CD14-positive monocyte (primary cell): ENCODE results near the gene CAMTA1. TPM values are rescaled to one million over a fixed set of nuclear protein-coding genes. Genes with fewer than 3 reads are reported as not detected.

Experiments used
- DNase-seq, 3 donors: peaks; one replicate each; pipeline ENCODE4 v3.0.0-alpha.2; 2011 to 2022
- H2AFZ ChIP-seq: 2 replicates; pipeline ENCODE4 v1.6.0; 2012; ENCODE audit warnings: mild to moderate bottlenecking, low read depth, low read length, inconsistent platforms; ENCODE audit not compliant: insufficient read depth, poor library complexity, severe bottlenecking
- H3K27ac ChIP-seq, 2 donors: 1 replicate in 1 of 2; 2 replicates in 1 of 2; pipeline ENCODE4 v1.5.1; 2012 to 2013; ENCODE audit warnings: low read length in 2 of 2, control low read depth in 1 of 2, inconsistent platforms in 1 of 2, low read depth in 1 of 2, mild to moderate bottlenecking in 1 of 2
- H3K27me3 ChIP-seq, 2 donors: one replicate each; pipeline versions ENCODE4 v1.6.0 to v1.6.1; 2011 to 2013; ENCODE audit warnings: low read length in 2 of 2; ENCODE audit not compliant: control insufficient read depth in 2 of 2, insufficient read depth in 2 of 2
- H3K36me3 ChIP-seq, 2 donors: replicated peaks in 1 of 2; 1 replicate in 1 of 2; 2 replicates in 1 of 2; pipeline versions ENCODE4 v1.5.1 to v1.6.1; 2012 to 2013; ENCODE audit warnings: low read length in 2 of 2, control low read depth in 1 of 2, inconsistent platforms in 1 of 2, mild to moderate bottlenecking in 1 of 2; ENCODE audit not compliant: insufficient read depth in 2 of 2, control insufficient read depth in 1 of 2
- H3K4me1 ChIP-seq, 2 donors: 1 replicate in 1 of 2; 2 replicates in 1 of 2; pipeline versions ENCODE4 v1.5.1 to v1.6.1; 2012 to 2013; ENCODE audit warnings: low read length in 2 of 2, control low read depth in 1 of 2, inconsistent platforms in 1 of 2, mild to moderate bottlenecking in 1 of 2, moderate library complexity in 1 of 2; ENCODE audit not compliant: insufficient read depth in 2 of 2, control insufficient read depth in 1 of 2
- H3K4me2 ChIP-seq: replicated peaks from 2 replicates; pipeline ENCODE3; 2012; ENCODE audit warnings: low read length, moderate library complexity, mild to moderate bottlenecking; ENCODE audit not compliant: poor library complexity, severe bottlenecking; ENCODE audit errors: extremely low read depth
- H3K4me3 ChIP-seq, 3 experiments: fragments of 200-600 bp in 1 of 3; sonication (generic) in 1 of 3; replicated peaks in 1 of 3; 1 replicate in 2 of 3; 2 replicates in 1 of 3; pipeline ENCODE4 v1.5.1; 2011 to 2013; ENCODE audit warnings: low read length in 3 of 3, mild to moderate bottlenecking in 3 of 3, control low read depth in 2 of 3, low read depth in 2 of 3, inconsistent platforms in 1 of 3, moderate library complexity in 1 of 3
- H3K79me2 ChIP-seq: 2 replicates; pipeline ENCODE4 v1.6.0; 2012; ENCODE audit warnings: mild to moderate bottlenecking, control low read depth, inconsistent platforms, low read length, moderate library complexity; ENCODE audit not compliant: insufficient read depth
- H3K9ac ChIP-seq: 2 replicates; pipeline ENCODE4 v1.6.0; 2017; ENCODE audit warnings: low read length, mild to moderate bottlenecking; ENCODE audit not compliant: insufficient read depth, poor library complexity, severe bottlenecking
- H3K9me3 ChIP-seq, 2 donors: replicated peaks in 1 of 2; 1 replicate in 1 of 2; 2 replicates in 1 of 2; pipeline versions ENCODE4 v1.5.1 to v1.6.1; 2012 to 2013; ENCODE audit warnings: low read length in 2 of 2, control low read depth in 1 of 2; ENCODE audit not compliant: control insufficient read depth in 1 of 2, insufficient read depth in 1 of 2
- H4K20me1 ChIP-seq: 2 replicates; pipeline ENCODE4 v1.6.0; 2012; ENCODE audit warnings: mild to moderate bottlenecking, low read length, control low read depth, moderate library complexity; ENCODE audit not compliant: insufficient read depth
- H3K27ac Mint-ChIP-seq, 7 donors: one replicate each; pipeline ENCODE4 v1.8.0; 2020; ENCODE audit warnings: mild to moderate bottlenecking in 7 of 7, mixed read lengths in 7 of 7, moderate library complexity in 6 of 7, inconsistent platforms in 2 of 7
- H3K27me3 Mint-ChIP-seq, 3 donors: one replicate each; pipeline ENCODE4 v1.8.0; 2021 to 2022; ENCODE audit warnings: low read depth in 3 of 3, mild to moderate bottlenecking in 3 of 3, mixed read lengths in 3 of 3, moderate library complexity in 3 of 3, inconsistent platforms in 1 of 3
- H3K36me3 Mint-ChIP-seq, 2 donors: one replicate each; pipeline ENCODE4 v1.8.0; 2020; ENCODE audit warnings: mixed read lengths in 2 of 2, inconsistent platforms in 1 of 2, mild to moderate bottlenecking in 1 of 2
- H3K4me1 Mint-ChIP-seq: one replicate; pipeline ENCODE4 v1.8.0; 2020; ENCODE audit warnings: mild to moderate bottlenecking, mixed read lengths
- H3K4me3 Mint-ChIP-seq, 2 donors: one replicate each; pipeline ENCODE4 v1.8.0; 2020; ENCODE audit warnings: mild to moderate bottlenecking in 2 of 2, mixed read lengths in 2 of 2, moderate library complexity in 1 of 2
- H3K9me3 Mint-ChIP-seq, 7 donors: one replicate each; pipeline ENCODE4 v1.8.0; 2020 to 2022; ENCODE audit warnings: mixed read lengths in 7 of 7, mild to moderate bottlenecking in 6 of 7, moderate library complexity in 6 of 7, inconsistent platforms in 2 of 7
- CTCF ChIP-seq: fragments of 200-600 bp; IDR thresholded peaks from one replicate; pipeline ENCODE4 v1.8.0; 2022; ENCODE audit warnings: antibody characterized with exemption, mild to moderate bottlenecking
- WGBS: methylation state at CpG from one replicate; pipeline ENCODE4 v1.1.5; 2013; ENCODE audit warnings: missing lambda C conversion rate; ENCODE audit not compliant: insufficient coverage; 5-methylcytosine and 5-hydroxymethylcytosine counted together
- intact Hi-C, 2 donors: fragments of 100-400 bp; cut with micrococcal nuclease; formaldehyde crosslinking; loops; one replicate each; pipeline versions ENCODE4 v1.15.0 to v1.15.1; 2023
- polyA plus RNA-seq, 3 donors: library from polyadenylated mRNA; depleted of rRNA in 1 of 3; unstranded in 2 of 3; stranded (reverse) in 1 of 3; fragments of 300-500 nt in 2 of 3; fragments of >200 nt in 1 of 3; fragmentation: Illumina TruSeq in 2 of 3; gene quantifications; 1 replicate in 2 of 3; 2 replicates in 1 of 3; pipeline ENCODE4 v1.2.3, GENCODE V29; 2012 to 2021

Gene CAMTA1
- polyA plus RNA-seq, 3 donors: 52.0 to 89.6 (median 78.3) TPM

GRCh38 chr1:7607097-7607496 lies 821.8 kb downstream of the CAMTA1 start:
- no peaks in the 10 kb centered on the region for H3K4me1 Mint-ChIP-seq
- Histone ChIP-seq H3K79me2 (no peaks in the 10 kb centered on the region), H3K36me3 (no peaks in the 10 kb centered on the region), H3K4me3 (no peak overlapping the region), H4K20me1 (no peaks in the 10 kb centered on the region), H3K4me1 (no peaks in the 10 kb centered on the region), H3K4me2 (no peak overlapping the region), H2AFZ (no peak overlapping the region), H3K27me3 (no peaks in the 10 kb centered on the region), H3K27ac (no peak overlapping the region), H3K9ac (no peak overlapping the region), H3K9me3 (no peaks in the 10 kb centered on the region)
- no peak for DNase-seq
- no peak for TF ChIP-seq CTCF
- intact Hi-C loops: no loop called here
- no peaks in the 10 kb centered on the region for H3K36me3 Mint-ChIP-seq
- no peak overlapping the region for H3K27ac Mint-ChIP-seq
- peaks cover 0 to 12% (median 5%) of the 10 kb centered on the region in 7 donors for H3K9me3 Mint-ChIP-seq
- peaks cover 0 to 3% (median 2%) of the 10 kb centered on the region in 3 donors for H3K27me3 Mint-ChIP-seq
- H3K4me3 Mint-ChIP-seq: no peak overlapping the region

DNA sequence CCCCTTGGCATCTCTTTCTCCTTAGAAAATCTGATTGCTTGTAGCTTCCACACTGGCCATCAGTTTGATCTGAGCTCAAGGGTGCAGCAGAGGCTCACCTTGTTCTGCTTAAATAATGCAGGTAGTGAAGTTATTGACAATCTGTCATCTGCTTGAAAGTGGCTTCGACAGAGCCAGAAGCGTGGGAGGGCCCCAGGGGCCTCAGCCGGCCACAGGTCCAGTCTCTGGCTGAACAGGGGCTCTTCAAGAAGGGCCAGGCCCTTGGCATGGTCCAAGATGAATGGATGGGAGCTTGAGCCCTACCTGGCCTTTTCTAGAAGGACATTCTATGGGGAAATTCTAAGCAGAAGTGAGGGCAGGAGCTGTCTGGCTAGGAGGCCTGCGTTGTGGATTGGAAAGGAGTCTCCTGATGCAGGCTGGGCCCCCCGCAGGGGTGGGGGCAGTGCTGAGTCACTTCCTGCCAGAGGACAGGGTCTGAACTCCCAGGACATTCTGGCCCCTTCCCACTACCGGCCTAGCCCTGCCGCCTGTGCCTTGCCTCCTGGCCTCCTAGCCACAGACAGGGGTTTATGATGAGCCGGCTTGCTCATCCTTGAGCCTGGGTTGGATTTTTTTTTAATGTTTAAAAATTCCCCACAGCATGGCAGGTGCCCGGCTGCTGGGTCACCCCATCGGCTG lies 823.5 kb downstream of the CAMTA1 start:
- H3K9ac ChIP-seq: no peak overlapping the region
- intact Hi-C loops: no loop called here
- Mint-ChIP-seq H3K4me3 (no peak overlapping the region), H3K27me3 (peaks cover 1 to 3% (median 2%) of the 10 kb centered on the region in 3 donors), H3K27ac (no peak overlapping the region), H3K36me3 (no peaks in the 10 kb centered on the region), H3K9me3 (peaks cover 0 to 12% (median 3%) of the 10 kb centered on the region in 7 donors), H3K4me1 (no peaks in the 10 kb centered on the region)
- no peak overlapping the region for H2AFZ ChIP-seq
- H3K4me2 ChIP-seq: no peak overlapping the region
- no peak overlapping the region for H3K27ac ChIP-seq
- no peak for DNase-seq
- no peaks in the 10 kb centered on the region for H3K9me3 ChIP-seq
- H3K36me3 ChIP-seq: no peaks in the 10 kb centered on the region
- no peaks in the 10 kb centered on the region for H4K20me1 ChIP-seq
- no peaks in the 10 kb centered on the region for H3K4me1 ChIP-seq
- 49% methylated on average over 7 of the region's 10 CpGs for WGBS
- TF ChIP-seq CTCF: no peak
- no peaks in the 10 kb centered on the region for H3K27me3 ChIP-seq
- H3K4me3 ChIP-seq: no peak overlapping the region
- no peaks in the 10 kb centered on the region for H3K79me2 ChIP-seq
